ENCODE data around the gene PRKAR2A.
"Not testable (repeated sequence)": the region's sequence is repeated elsewhere in the genome, so short reads cannot be mapped to it uniquely, and the experiment has no call there.

The PRKAR2A gene

GRCh38 chr3:48734541-48734940 lies 113.1 kb downstream of the PRKAR2A start:
- in situ Hi-C loops (cut with HindIII; ENCODE audit: low sequenced_read_pairs): not testable (repeated sequence)

GRCh38 chr3:48733752-48734518 lies 113.7 kb downstream of the PRKAR2A start:
- in situ Hi-C loops (cut with HindIII; ENCODE audit: low sequenced_read_pairs): not testable (repeated sequence)

GRCh38 chr3:48727511-48727910 lies 120.2 kb downstream of the PRKAR2A start:
- in situ Hi-C loops (cut with HindIII; ENCODE audit: low sequenced_read_pairs): no loop called here

- in situ Hi-C loops (cut with HindIII; ENCODE audit: low sequenced_read_pairs): not testable (repeated sequence)
These were observed 122.4 kb downstream of the PRKAR2A start for GRCh38 chr3:48725185-48725855.

- in situ Hi-C loops (cut with HindIII; ENCODE audit: low sequenced_read_pairs): no loop called here
These were observed 123.9 kb downstream of the PRKAR2A start for GRCh38 chr3:48723725-48724124.

GRCh38 chr3:48723293-48723692 lies 124.4 kb downstream of the PRKAR2A start:
- in situ Hi-C loops (cut with HindIII; ENCODE audit: low sequenced_read_pairs): not testable (repeated sequence)

GRCh38 chr3:48716982-48717746 lies 130.5 kb downstream of the PRKAR2A start, which contains the start of gene IP6K2:
TSS of gene IP6K2 (minus strand) at chr3:48717221. CDS start at chr3:48695291, 21,930 bp downstream.
- in situ Hi-C loops (cut with HindIII; ENCODE audit: low sequenced_read_pairs): no loop called here

- in situ Hi-C loops (cut with HindIII; ENCODE audit: low sequenced_read_pairs): no loop called here
These were observed 131.1 kb downstream of the PRKAR2A start for GRCh38 chr3:48716508-48716981.

- in situ Hi-C loops (cut with HindIII; ENCODE audit: low sequenced_read_pairs): no loop called here
These were observed 132.4 kb downstream of the PRKAR2A start for GRCh38 chr3:48715174-48715800.

- in situ Hi-C loops (cut with HindIII; ENCODE audit: low sequenced_read_pairs): no loop called here
These were observed 135.9 kb downstream of the PRKAR2A start for GRCh38 chr3:48711727-48712126.

- in situ Hi-C loops (cut with HindIII; ENCODE audit: low sequenced_read_pairs): no loop called here
These were observed 138.6 kb downstream of the PRKAR2A start for GRCh38 chr3:48709051-48709461.

GRCh38 chr3:48708481-48708889 lies 139.2 kb downstream of the PRKAR2A start:
- in situ Hi-C loops (cut with HindIII; ENCODE audit: low sequenced_read_pairs): no loop called here

GRCh38 chr3:48707157-48707556 lies 140.5 kb downstream of the PRKAR2A start:
- in situ Hi-C loops (cut with HindIII; ENCODE audit: low sequenced_read_pairs): no loop called here

- in situ Hi-C loops (cut with HindIII; ENCODE audit: low sequenced_read_pairs): no loop called here
These were observed 145.3 kb downstream of the PRKAR2A start for GRCh38 chr3:48702320-48702920.

- in situ Hi-C loops (cut with HindIII; ENCODE audit: low sequenced_read_pairs): no loop called here
These were observed 146.8 kb downstream of the PRKAR2A start for GRCh38 chr3:48700731-48701405.

GRCh38 chr3:48698891-48699290 lies 148.8 kb downstream of the PRKAR2A start:
- in situ Hi-C loops (cut with HindIII; ENCODE audit: low sequenced_read_pairs): no loop called here

GRCh38 chr3:48697952-48698351 lies 149.7 kb downstream of the PRKAR2A start:
- in situ Hi-C loops (cut with HindIII; ENCODE audit: low sequenced_read_pairs): no loop called here

GRCh38 chr3:48696601-48697000 lies 151.1 kb downstream of the PRKAR2A start:
- in situ Hi-C loops (cut with HindIII; ENCODE audit: low sequenced_read_pairs): no loop called here
